ENCODE measurements around the gene AK3. TPM values are rescaled to one million over a fixed set of nuclear protein-coding genes. Genes with fewer than 3 reads are reported as not detected.
A peak's percentile ranks its signal among the peaks of the same experiment; 100 is the strongest.
"Not testable (repeated sequence)": the region's sequence is repeated elsewhere in the genome, so short reads cannot be mapped to it uniquely, and the experiment has no call there.

AK3 gene
- total RNA-seq, 1 donor from 2014 or later: 73.6 TPM

DNA sequence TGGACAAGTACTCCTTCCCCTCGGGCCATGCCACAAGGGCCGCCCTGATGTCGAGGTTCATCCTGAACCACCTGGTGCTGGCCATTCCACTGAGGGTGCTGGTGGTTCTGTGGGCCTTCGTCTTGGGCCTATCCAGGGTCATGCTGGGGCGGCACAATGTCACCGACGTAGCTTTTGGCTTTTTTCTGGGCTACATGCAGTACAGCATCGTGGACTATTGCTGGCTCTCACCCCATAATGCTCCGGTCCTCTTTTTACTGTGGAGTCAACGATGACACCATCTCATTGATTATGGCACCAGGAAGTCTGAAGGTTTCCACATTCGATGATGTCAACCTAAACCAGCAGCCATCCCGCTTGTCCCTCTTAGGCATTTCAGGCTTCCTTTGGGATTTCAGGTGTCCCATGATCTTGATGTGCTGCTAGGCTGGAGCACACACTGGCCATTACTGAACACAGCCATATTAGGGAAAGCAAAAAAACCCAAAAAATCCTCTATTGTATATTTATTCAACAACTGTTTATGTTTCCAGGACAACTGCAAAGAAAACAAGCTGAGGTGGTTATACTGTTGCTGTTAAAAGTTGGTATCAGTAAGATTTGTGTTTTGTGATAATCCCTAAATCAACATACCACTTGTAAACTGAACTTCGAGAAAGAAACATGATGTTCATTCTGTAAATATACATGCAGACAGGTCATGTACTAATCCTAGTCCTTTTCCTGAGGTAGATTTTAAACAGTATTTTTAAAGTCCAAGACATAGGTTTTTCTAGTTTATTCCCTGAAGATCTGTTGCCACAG, 77.8 kb downstream of the AK3 start:
- H3K4me3 Mint-ChIP-seq (ENCODE audit: low read depth): peak overlapping the region; percentile 86
- H3K4me1 Mint-ChIP-seq (ENCODE audit: low read depth): peaks cover 57% of the 10 kb centered on the region
- TF ChIP-seq, protein P1, sequence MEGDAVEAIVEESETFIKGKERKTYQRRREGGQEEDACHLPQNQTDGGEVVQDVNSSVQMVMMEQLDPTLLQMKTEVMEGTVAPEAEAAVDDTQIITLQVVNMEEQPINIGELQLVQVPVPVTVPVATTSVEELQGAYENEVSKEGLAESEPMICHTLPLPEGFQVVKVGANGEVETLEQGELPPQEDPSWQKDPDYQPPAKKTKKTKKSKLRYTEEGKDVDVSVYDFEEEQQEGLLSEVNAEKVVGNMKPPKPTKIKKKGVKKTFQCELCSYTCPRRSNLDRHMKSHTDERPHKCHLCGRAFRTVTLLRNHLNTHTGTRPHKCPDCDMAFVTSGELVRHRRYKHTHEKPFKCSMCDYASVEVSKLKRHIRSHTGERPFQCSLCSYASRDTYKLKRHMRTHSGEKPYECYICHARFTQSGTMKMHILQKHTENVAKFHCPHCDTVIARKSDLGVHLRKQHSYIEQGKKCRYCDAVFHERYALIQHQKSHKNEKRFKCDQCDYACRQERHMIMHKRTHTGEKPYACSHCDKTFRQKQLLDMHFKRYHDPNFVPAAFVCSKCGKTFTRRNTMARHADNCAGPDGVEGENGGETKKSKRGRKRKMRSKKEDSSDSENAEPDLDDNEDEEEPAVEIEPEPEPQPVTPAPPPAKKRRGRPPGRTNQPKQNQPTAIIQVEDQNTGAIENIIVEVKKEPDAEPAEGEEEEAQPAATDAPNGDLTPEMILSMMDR (IDR thresholded peaks at IDR 0.05; ENCODE audit: unreplicated experiment): no peak
- peaks cover 3% of the 10 kb centered on the region for H3K9me3 Mint-ChIP-seq (ENCODE audit: low read depth)
- no peaks in the 10 kb centered on the region for H3K27me3 Mint-ChIP-seq
- H3K27ac Mint-ChIP-seq: peak overlapping the region; percentile 91
- peaks cover 4% of the 10 kb centered on the region for H3K36me3 Mint-ChIP-seq (ENCODE audit: insufficient read depth)
- no peak for DNase-seq (ENCODE audit: low spot score, unreplicated experiment)

DNA sequence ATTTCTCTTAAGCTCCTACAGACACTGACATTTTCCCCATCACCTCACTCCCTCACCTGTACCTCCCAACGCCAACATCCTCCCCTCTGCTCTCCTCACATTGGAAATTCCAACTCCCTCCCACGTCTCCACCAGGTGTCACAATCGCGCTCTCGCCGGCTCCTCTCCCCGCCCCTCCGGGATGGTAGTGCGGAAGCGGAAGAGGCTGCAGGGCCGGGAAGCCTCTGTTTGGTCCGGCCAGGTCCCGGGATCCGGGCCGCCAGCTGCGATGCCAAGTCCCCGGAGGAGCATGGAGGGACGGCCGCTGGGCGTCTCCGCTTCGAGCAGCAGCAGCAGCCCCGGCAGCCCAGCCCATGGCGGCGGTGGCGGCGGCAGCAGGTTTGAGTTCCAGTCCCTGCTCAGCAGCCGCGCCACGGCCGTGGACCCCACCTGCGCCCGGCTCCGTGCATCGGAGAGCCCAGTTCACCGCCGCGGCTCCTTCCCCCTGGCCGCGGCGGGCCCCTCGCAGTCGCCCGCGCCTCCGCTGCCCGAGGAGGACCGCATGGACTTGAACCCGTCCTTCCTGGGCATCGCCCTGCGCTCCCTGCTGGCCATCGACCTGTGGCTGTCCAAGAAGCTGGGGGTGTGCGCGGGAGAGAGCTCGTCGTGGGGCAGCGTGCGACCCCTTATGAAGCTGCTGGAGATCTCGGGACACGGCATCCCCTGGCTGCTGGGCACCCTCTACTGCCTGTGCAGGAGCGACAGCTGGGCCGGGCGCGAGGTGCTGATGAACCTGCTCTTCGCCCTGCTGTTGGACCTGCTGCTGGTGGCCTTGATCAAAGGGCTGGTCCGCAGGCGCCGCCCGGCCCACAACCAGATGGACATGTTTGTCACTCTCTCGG, 78.7 kb downstream of the AK3 start, which contains the start of gene PLPP6:
TSS of gene PLPP6 (plus strand) at position 187 of the 881 bp plus-strand sequence. CDS start at position 269, 82 bp downstream.
- Mint-ChIP-seq H3K4me3 (ENCODE audit: low read depth) (peak within 1 kb of the TSS; percentile 86), H3K9me3 (ENCODE audit: low read depth) (peaks cover 3% of the 10 kb centered on the region), H3K36me3 (ENCODE audit: insufficient read depth) (peaks cover 4% of the 10 kb centered on the region), H3K27ac (peak within 1 kb of the TSS; percentile 91), H3K27me3 (no peaks in the 10 kb centered on the region), H3K4me1 (ENCODE audit: low read depth) (peaks cover 62% of the 10 kb centered on the region)
- TF ChIP-seq, protein P1 (IDR thresholded peaks at IDR 0.05; ENCODE audit: unreplicated experiment): peak; percentile 50
- DNase-seq (ENCODE audit: low spot score, unreplicated experiment): peak; percentile 74

DNA sequence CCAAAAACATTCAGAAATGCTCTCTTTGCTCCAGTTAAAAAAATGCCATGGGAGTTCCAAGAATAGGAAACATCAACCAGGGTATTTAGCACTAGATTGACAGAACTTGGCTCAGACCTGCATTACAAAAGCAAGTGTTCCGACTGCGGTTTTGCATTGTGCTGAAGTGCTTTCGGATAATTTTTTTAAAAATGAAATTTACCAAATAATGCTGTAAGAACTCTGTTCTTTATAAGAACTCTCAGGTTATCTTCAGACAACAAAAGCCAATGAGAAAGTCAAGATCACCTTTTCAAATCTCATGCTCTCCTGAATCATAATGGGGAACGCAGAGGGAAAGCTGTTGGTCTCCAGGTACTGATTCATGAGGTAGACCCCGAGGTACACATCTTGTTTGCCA, 79.4 kb downstream of the AK3 start:
- TF ChIP-seq, protein P1 (IDR thresholded peaks at IDR 0.05; ENCODE audit: unreplicated experiment): no peak
- H3K27me3 Mint-ChIP-seq: no peaks in the 10 kb centered on the region
- peak overlapping the region; percentile 86 for H3K4me3 Mint-ChIP-seq (ENCODE audit: low read depth)
- peaks cover 4% of the 10 kb centered on the region for H3K36me3 Mint-ChIP-seq (ENCODE audit: insufficient read depth)
- H3K27ac Mint-ChIP-seq: peak overlapping the region; percentile 87
- H3K4me1 Mint-ChIP-seq (ENCODE audit: low read depth): peaks cover 64% of the 10 kb centered on the region
- DNase-seq (ENCODE audit: low spot score, unreplicated experiment): no peak
- peaks cover 3% of the 10 kb centered on the region for H3K9me3 Mint-ChIP-seq (ENCODE audit: low read depth)

DNA sequence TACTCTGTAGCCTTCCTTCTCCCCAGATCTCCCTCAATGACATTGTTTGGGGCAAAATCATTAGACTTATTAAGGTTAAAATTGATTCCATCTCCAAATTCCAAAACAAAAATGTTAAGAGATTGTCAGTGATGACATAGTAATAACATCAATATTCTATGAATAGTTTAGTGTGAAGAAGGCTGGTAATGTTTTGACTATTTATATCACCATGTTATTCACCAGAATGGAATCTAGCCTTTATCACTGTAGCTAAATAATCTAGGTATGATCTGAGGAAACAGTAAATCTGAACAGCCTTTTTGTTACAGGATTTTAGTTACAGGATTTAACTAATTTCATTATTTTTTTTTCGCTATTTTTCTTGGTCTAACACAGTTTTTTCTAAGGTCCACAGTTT, 79.8 kb downstream of the AK3 start:
- H3K9me3 Mint-ChIP-seq (ENCODE audit: low read depth): peaks cover 3% of the 10 kb centered on the region
- DNase-seq (ENCODE audit: low spot score, unreplicated experiment): no peak
- peaks cover 4% of the 10 kb centered on the region for H3K36me3 Mint-ChIP-seq (ENCODE audit: insufficient read depth)
- no peaks in the 10 kb centered on the region for H3K27me3 Mint-ChIP-seq
- H3K4me1 Mint-ChIP-seq (ENCODE audit: low read depth): peaks cover 63% of the 10 kb centered on the region
- peak overlapping the region; percentile 87 for H3K27ac Mint-ChIP-seq
- TF ChIP-seq, protein P1 (IDR thresholded peaks at IDR 0.05; ENCODE audit: unreplicated experiment): no peak
- H3K4me3 Mint-ChIP-seq (ENCODE audit: low read depth): no peak overlapping the region

DNA sequence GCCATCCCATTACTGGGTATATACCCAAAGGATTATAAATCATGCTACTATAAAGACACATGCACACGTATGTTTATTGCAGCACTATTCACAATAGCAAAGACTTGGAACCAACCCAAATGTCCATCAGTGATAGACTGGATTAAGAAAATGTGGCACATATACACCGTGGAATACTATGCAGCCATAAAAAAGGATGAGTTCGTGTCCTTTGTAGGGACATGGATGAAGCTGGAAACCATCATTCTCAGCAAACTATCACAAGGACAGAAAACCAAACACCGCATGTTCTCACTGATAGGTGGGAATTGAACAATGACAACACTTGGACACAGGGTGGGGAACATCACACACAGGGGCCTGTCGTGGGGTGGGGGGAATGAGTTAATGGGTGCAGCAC, 80.3 kb downstream of the AK3 start:
- H3K9me3 Mint-ChIP-seq (ENCODE audit: low read depth); H3K4me3 Mint-ChIP-seq (ENCODE audit: low read depth); DNase-seq (ENCODE audit: low spot score, unreplicated experiment); H3K27me3 Mint-ChIP-seq; H3K36me3 Mint-ChIP-seq (ENCODE audit: insufficient read depth); H3K27ac Mint-ChIP-seq: not testable (repeated sequence)
- H3K4me1 Mint-ChIP-seq (ENCODE audit: low read depth): peaks cover 60% of the 10 kb centered on the region

Other genes with a start within 250 kb of the AK3 start
- 21.2 and 22.5 TPM in 2 replicates for gene PLPP6, start 78.9 kb downstream of the AK3 start, total RNA-seq
- gene SPATA6L, start 74.7 kb downstream of the AK3 start, total RNA-seq: 7.1 and 7.8 TPM in 2 replicates
- gene CDC37L1, start 61.6 kb downstream of the AK3 start, total RNA-seq: 15.5 and 16.6 TPM in 2 replicates
- 18.2 and 18.7 TPM in 2 replicates for gene RCL1, start 51.7 kb upstream of the AK3 start, total RNA-seq
- 5.1 and 6.0 TPM in 2 replicates for gene JAK2, start 244.1 kb upstream of the AK3 start, total RNA-seq

Measured in progenitor cell of endocrine pancreas (in vitro differentiated cells).